Glomerular endothelial cell (primary cell): ENCODE measurements around the gene TMEM174. TPM values are rescaled to one million over a fixed set of nuclear protein-coding genes. Genes with fewer than 3 reads are reported as not detected.
A peak's percentile ranks its signal among the peaks of the same experiment; 100 is the strongest.

ENCODE experiments used
- DNase-seq: peaks from one replicate; pipeline ENCODE4 v3.0.0-alpha.2; 2011; ENCODE audit warnings: low read depth, low spot score; ENCODE audit errors: extremely low read depth
- total RNA-seq: library from RNA; depleted of rRNA; stranded (reverse); fragments of >200 nt; gene quantifications from 2 replicates; pipeline ENCODE4 v1.2.3, GENCODE V29; 2015

TMEM174 gene
- total RNA-seq, 1 donor from 2014 or later: not detected

GRCh38 chr5:73152411-73153388 lies 20.3 kb upstream of the TMEM174 start:
- no peak for DNase-seq

- no peak for DNase-seq
Observed at GRCh38 chr5:73153513-73153912, 19.5 kb upstream of the TMEM174 start.

- no peak for DNase-seq
Observed at GRCh38 chr5:73154208-73155006, 18.6 kb upstream of the TMEM174 start.

- DNase-seq: no peak
Observed at GRCh38 chr5:73155271-73156222, 17.4 kb upstream of the TMEM174 start.

- DNase-seq: no peak
Observed at GRCh38 chr5:73157414-73158303, 15.3 kb upstream of the TMEM174 start.

GRCh38 chr5:73158313-73158712 lies 14.7 kb upstream of the TMEM174 start:
- no peak for DNase-seq

- no peak for DNase-seq
Observed at GRCh38 chr5:73160239-73160671, 12.7 kb upstream of the TMEM174 start.

GRCh38 chr5:73170522-73170921 lies 2.5 kb upstream of the TMEM174 start:
- DNase-seq: peak; percentile 31

GRCh38 chr5:73171495-73171894 lies 1.5 kb upstream of the TMEM174 start:
- DNase-seq: no peak

- DNase-seq: no peak
Observed at GRCh38 chr5:73174100-73174815, 1.3 kb downstream of the TMEM174 start.

GRCh38 chr5:73176250-73176649 lies 3.3 kb downstream of the TMEM174 start:
- DNase-seq: no peak

GRCh38 chr5:73178265-73178664 lies 5.3 kb downstream of the TMEM174 start:
- no peak for DNase-seq

- DNase-seq: no peak
Observed at GRCh38 chr5:73179730-73180129, 6.7 kb downstream of the TMEM174 start.

GRCh38 chr5:73180566-73180965 lies 7.6 kb downstream of the TMEM174 start:
- no peak for DNase-seq

- DNase-seq: no peak
Observed at GRCh38 chr5:73182307-73182706, 9.3 kb downstream of the TMEM174 start.

GRCh38 chr5:73183000-73183399 lies 10.0 kb downstream of the TMEM174 start:
- no peak for DNase-seq

- DNase-seq: no peak
Observed at GRCh38 chr5:73183481-73183891, 10.5 kb downstream of the TMEM174 start.

- no peak for DNase-seq
Observed at GRCh38 chr5:73186976-73187375, 14.0 kb downstream of the TMEM174 start.
